HepG2 (cell line): Measurements from ENCODE around the gene COASY. TPM values are rescaled to one million over a fixed set of nuclear protein-coding genes. Genes with fewer than 3 reads are reported as not detected.

Source experiments
- ARID4A ChIP-seq: sonication (generic); formaldehyde crosslinking; IDR thresholded peaks from 2 replicates; pipeline ENCODE4 v1.5.0; 2020; ENCODE audit warnings: mild to moderate bottlenecking, missing genetic modification reagents, borderline replicate concordance
- BCL6 ChIP-seq: IDR thresholded peaks from 2 replicates; pipeline ENCODE4 v1.6.1; 2016; ENCODE audit warnings: missing genetic modification reagents, missing compliant biosample characterization
- FOXK1 ChIP-seq: sonication (generic); formaldehyde crosslinking; IDR thresholded peaks from 2 replicates; pipeline ENCODE4 v1.4.0; 2020; ENCODE audit warnings: low read depth, missing genetic modification reagents, borderline replicate concordance
- HDAC1 ChIP-seq: sonication (generic); formaldehyde crosslinking; IDR thresholded peaks from 2 replicates; pipeline ENCODE4 v1.5.1; 2020; ENCODE audit warnings: mild to moderate bottlenecking, missing genetic modification reagents
- HMG20B ChIP-seq: conservative IDR thresholded peaks from 2 replicates; pipeline ENCODE4 v1.6.1; 2016; ENCODE audit warnings: missing genetic modification reagents, missing compliant biosample characterization
- JUND ChIP-seq: sonication (generic); formaldehyde crosslinking; IDR thresholded peaks from 2 replicates; pipeline ENCODE4 v1.8.0; 2022; ENCODE audit warnings: mild to moderate bottlenecking, missing genetic modification reagents
- KDM2A ChIP-seq: sonication (generic); formaldehyde crosslinking; IDR thresholded peaks from 2 replicates; pipeline ENCODE4 v1.4.0; 2020; ENCODE audit warnings: low read depth, missing genetic modification reagents, borderline replicate concordance
- KDM5A ChIP-seq: fragments of 200-600 bp; sonication (generic); IDR thresholded peaks from 2 replicates; pipeline ENCODE4 v1.7.0; 2018; ENCODE audit warnings: antibody characterized with exemption, mild to moderate bottlenecking, low read length, borderline replicate concordance
- KDM6A ChIP-seq: IDR thresholded peaks from 2 replicates; pipeline ENCODE4 v1.6.1; 2016; ENCODE audit warnings: low read depth
- NFYB ChIP-seq: sonication (generic); formaldehyde crosslinking; IDR thresholded peaks from 2 replicates; pipeline ENCODE4 v1.4.0; 2020; ENCODE audit warnings: missing genetic modification reagents
- PLRG1 ChIP-seq: fragments of 450-650 bp; conservative IDR thresholded peaks from 2 replicates; pipeline ENCODE4 v1.6.1; 2016
- SAFB2 ChIP-seq: sonication (generic); formaldehyde crosslinking; IDR thresholded peaks from 2 replicates; pipeline ENCODE4 v1.5.1; 2020; ENCODE audit warnings: missing genetic modification reagents, low read depth, mild to moderate bottlenecking, borderline replicate concordance
- TCF7L2 ChIP-seq: IDR thresholded peaks from 2 replicates; pipeline ENCODE4 v1.6.1; 2011; ENCODE audit warnings: mild to moderate bottlenecking, low read depth, low read length, moderate library complexity
- ZNF253 ChIP-seq: sonication (generic); formaldehyde crosslinking; IDR thresholded peaks from 2 replicates; pipeline ENCODE4 v1.8.0; 2022; ENCODE audit warnings: mild to moderate bottlenecking, missing genetic modification reagents, borderline replicate concordance
- ZNF567 ChIP-seq: sonication (generic); formaldehyde crosslinking; IDR thresholded peaks from 2 replicates; pipeline ENCODE4 v1.8.1; 2023; ENCODE audit warnings: mild to moderate bottlenecking, missing genetic modification reagents, borderline replicate concordance
- ZNF607 ChIP-seq: sonication (generic); formaldehyde crosslinking; IDR thresholded peaks from 2 replicates; pipeline ENCODE4 v1.5.1; 2020; ENCODE audit warnings: missing genetic modification reagents, mild to moderate bottlenecking, borderline replicate concordance
- ZNF687 ChIP-seq: sonication (generic); formaldehyde crosslinking; IDR thresholded peaks from 2 replicates; pipeline ENCODE4 v1.5.1; 2020; ENCODE audit warnings: mild to moderate bottlenecking, missing genetic modification reagents, moderate library complexity
- ZNF710 ChIP-seq: sonication (generic); formaldehyde crosslinking; IDR thresholded peaks from 2 replicates; pipeline ENCODE4 v1.5.0; 2020; ENCODE audit warnings: mild to moderate bottlenecking, missing genetic modification reagents, borderline replicate concordance
- polyA plus RNA-seq, 8 experiments: library from polyadenylated mRNA; depleted of rRNA in 3 of 8; stranded (reverse) in 7 of 8; unstranded in 1 of 8; fragments of >200 nt; fragmentation: Illumina TruSeq in 4 of 8; extraction: Trizol in 4 of 8; gene quantifications; 2 replicates each; pipeline versions ENCODE4 v1.2.1 to v1.2.3, GENCODE V29; 2011 to 2016; ENCODE audit warnings: low read depth in 4 of 8, missing spikeins in 1 of 8, mixed read lengths in 1 of 8; ENCODE audit not compliant: insufficient read depth in 1 of 8
- total RNA-seq, 5 experiments: library from RNA; depleted of rRNA; stranded (reverse); fragments of >200 nt; fragmentation: Illumina TruSeq; extraction: Trizol; gene quantifications; 2 replicates each; pipeline ENCODE4 v1.2.3, GENCODE V29; 2016; ENCODE audit warnings: low read depth in 1 of 5

COASY gene
- total and polyA plus RNA-seq, 2 of the 13 experiments (the other 11 are each of a cell fraction or from before 2014, with no cell fraction given): 90.7 to 125 TPM

GRCh38 chr17:42566883-42567573, 5.1 kb downstream of the COASY start, which contains the start of gene MLX (continued):
- peak; percentile 98 for TF ChIP-seq ZNF687 (CRISPR knock-in tag)
- no peak; the same call in 1 of the 2 replicates for TF ChIP-seq KDM5A
- peak; percentile 98 for TF ChIP-seq ARID4A (CRISPR knock-in tag)
- TF ChIP-seq BCL6 (CRISPR knock-in tag): peak; percentile 26
- peak; percentile 82 for TF ChIP-seq FOXK1
- peak; percentile 93 for TF ChIP-seq NFYB (CRISPR knock-in tag)
- peak; percentile 96 for TF ChIP-seq HDAC1 (CRISPR knock-in tag)
- no peak for TF ChIP-seq JUND (CRISPR knock-in tag)
- TF ChIP-seq PLRG1: no peak
- TF ChIP-seq ZNF607: peak; percentile 88
- TF ChIP-seq KDM2A (CRISPR knock-in tag): peak; percentile 100
- no peak for TF ChIP-seq ZNF567 (CRISPR knock-in tag)
- peak; percentile 59; the same call in 1 of the 2 replicates for TF ChIP-seq ZNF710 (CRISPR knock-in tag)
- TF ChIP-seq TCF7L2: no peak
- TF ChIP-seq SAFB2 (CRISPR knock-in tag): no peak; the same call in 1 of the 2 replicates
- TF ChIP-seq ZNF253 (CRISPR knock-in tag): peak; percentile 81; the same call in 1 of the 2 replicates
- TF ChIP-seq HMG20B (CRISPR knock-in tag): no peak
- no peak for TF ChIP-seq KDM6A (CRISPR knock-in tag)
